Measurements from ENCODE around the gene NHSL2.

- TF ChIP-seq POLR2AphosphoS5 (IDR thresholded peaks at IDR 0.05) (no peak), CTCF (IDR thresholded peaks at IDR 0.05) (no peak)
Measured at GRCh38 chrX:71990518-71990917, 79.9 kb downstream of the NHSL2 start.
